ENCODE data around the gene SAE1.
A peak's percentile ranks its signal among the peaks of the same experiment; 100 is the strongest.

The SAE1 gene

GRCh38 chr19:47105874-47106273 is 24.8 kb upstream of the SAE1 start:
- DNase-seq, result no peak

GRCh38 chr19:47106821-47107201 is 23.8 kb upstream of the SAE1 start:
- DNase-seq, result peak in 1 of 56 donors; percentile 3

- DNase-seq, result peak in 7 of 56 donors; percentile 8 to 38 (median 17)
These were observed 23.3 kb upstream of the SAE1 start for GRCh38 chr19:47107202-47107952.

- peak in 6 of 56 donors; percentile 4 to 38 (median 22) for DNase-seq
These were observed 22.5 kb upstream of the SAE1 start for GRCh38 chr19:47107953-47108746.

GRCh38 chr19:47109177-47109540 is 21.5 kb upstream of the SAE1 start:
- DNase-seq, result no peak

GRCh38 chr19:47109541-47110375 is 20.9 kb upstream of the SAE1 start:
- DNase-seq, result peak in 8 of 56 donors; percentile 7 to 48 (median 14)

- peak in 2 of 56 donors; percentile 13 to 22 for DNase-seq
These were observed 20.1 kb upstream of the SAE1 start for GRCh38 chr19:47110521-47111005.

GRCh38 chr19:47111006-47111621 is 19.5 kb upstream of the SAE1 start:
- DNase-seq, result peak in 18 of 56 donors; percentile 9 to 63 (median 34)

GRCh38 chr19:47111682-47112165 is 18.9 kb upstream of the SAE1 start:
- peak in 3 of 56 donors; percentile 33 to 69 (median 62) for DNase-seq

GRCh38 chr19:47112166-47112996 is 18.3 kb upstream of the SAE1 start:
- peak in 55 of 56 donors; percentile 26 to 89 (median 73) for DNase-seq

- peak; percentile 56 to 99 (median 96) for DNase-seq
These were observed 17.4 kb upstream of the SAE1 start, which contains the start of gene ZC3H4 for GRCh38 chr19:47112997-47113849. TSS of gene ZC3H4 (minus strand) at chr19:47113776. CDS start at chr19:47112584, 1,192 bp downstream.

- DNase-seq, result peak in 1 of 56 donors; percentile 25
These were observed 16.6 kb upstream of the SAE1 start for GRCh38 chr19:47113850-47114651.

GRCh38 chr19:47120470-47121067 is 10.1 kb upstream of the SAE1 start:
- no peak for DNase-seq

GRCh38 chr19:47122359-47123335 is 8.0 kb upstream of the SAE1 start:
- no peak for DNase-seq

- no peak for DNase-seq
These were observed 7.2 kb upstream of the SAE1 start for GRCh38 chr19:47123406-47123805.

All from amygdala (tissue), 56 donors.